ENCODE results near the gene CBX3.
A peak's percentile ranks its signal among the peaks of the same experiment; 100 is the strongest.

CBX3 gene

DNA sequence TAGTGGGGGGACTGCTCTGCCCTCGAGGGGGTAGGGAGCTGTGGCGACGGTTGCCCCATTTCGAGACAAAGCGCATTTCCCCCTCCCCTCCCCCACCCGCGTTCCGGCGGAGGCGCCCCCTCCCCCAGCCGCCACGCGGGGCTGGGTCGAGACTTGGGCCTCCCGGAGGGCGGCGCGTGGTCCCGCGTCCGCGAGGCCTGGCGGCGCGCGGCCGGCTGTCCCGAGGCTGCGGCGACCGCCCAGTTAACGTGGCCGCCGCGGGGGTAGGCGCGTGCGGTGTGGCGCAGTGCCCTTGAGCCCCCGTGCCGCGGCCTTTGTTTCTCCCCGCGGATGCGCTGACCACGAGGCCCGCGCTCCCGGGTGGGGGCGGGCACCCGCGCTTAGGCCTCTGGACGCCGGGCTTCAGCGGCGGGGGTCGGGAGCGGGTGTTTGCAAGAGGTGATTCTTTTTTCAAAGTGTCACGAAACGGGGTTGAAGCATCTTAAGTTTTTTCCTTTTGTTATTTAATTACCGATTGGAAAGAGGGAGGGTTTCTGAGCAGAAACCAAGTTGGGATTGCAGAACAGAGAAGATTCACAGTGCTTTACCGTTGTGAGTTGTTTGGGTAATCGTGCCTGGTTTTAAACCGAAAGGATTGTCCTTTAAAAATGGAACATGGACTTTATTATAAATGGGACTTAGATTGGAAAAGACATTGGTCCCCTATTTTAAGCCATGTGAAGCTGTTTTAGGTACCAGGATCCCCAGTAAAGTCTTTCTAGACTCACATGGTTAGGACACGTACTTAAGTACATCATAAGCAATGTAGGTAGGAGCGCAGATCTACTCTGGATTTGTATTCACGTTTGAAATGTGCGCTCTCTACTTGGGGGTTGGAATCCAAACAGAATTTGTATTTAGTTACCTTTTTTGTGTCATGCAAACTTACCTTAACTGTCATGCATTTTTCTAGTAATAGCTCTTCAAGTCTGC, 760 bp downstream of the CBX3 start:
- WGBS, 2 experiments, result 0% methylated on average over 67 to 68 of the region's 68 CpGs
- no peaks in the 10 kb centered on the region for H3K9me3 ChIP-seq (ENCODE audit: control insufficient read depth, low read length)
- H3K4me1 ChIP-seq (ENCODE audit: control insufficient read depth, insufficient read depth, low read length), result peaks cover 4% of the 10 kb centered on the region
- peak overlapping the region; percentile 96 for H3K27ac ChIP-seq (ENCODE audit: insufficient read depth, low read depth, low read length, poor library complexity, severe bottlenecking)
- H3K27me3 ChIP-seq (ENCODE audit: control insufficient read depth, insufficient read depth, low read length, poor library complexity, severe bottlenecking), result no peaks in the 10 kb centered on the region
- peaks cover 7% of the 10 kb centered on the region for H3K36me3 ChIP-seq (ENCODE audit: control insufficient read depth, insufficient read depth, low read length)
- H3K4me3 ChIP-seq (ENCODE audit: insufficient read depth, low read depth, low read length), result peak overlapping the region; percentile 98

DNA sequence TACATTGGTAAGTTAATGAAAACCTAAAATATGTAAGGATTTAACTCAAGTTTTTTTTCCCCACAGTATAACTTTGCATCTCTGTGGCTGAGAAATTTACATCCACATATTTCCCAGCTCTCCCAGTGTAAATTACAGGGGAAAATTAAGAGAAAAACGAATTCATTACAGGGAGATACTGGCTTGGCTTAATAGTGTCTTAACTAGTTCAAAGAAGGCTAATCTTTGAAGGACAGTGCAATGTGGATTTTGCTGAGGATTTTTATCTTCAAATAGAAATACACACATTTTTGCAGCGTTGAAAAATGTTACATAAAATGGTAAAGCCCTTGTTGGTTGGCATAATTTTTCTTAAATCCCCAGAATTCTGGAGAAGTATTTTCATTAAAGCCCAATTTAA, 1.5 kb downstream of the CBX3 start:
- Histone ChIP-seq H3K4me3 (ENCODE audit: insufficient read depth, low read depth, low read length) (peak overlapping the region; percentile 98), H3K36me3 (ENCODE audit: control insufficient read depth, insufficient read depth, low read length) (peaks cover 11% of the 10 kb centered on the region), H3K27ac (ENCODE audit: insufficient read depth, low read depth, low read length, poor library complexity, severe bottlenecking) (no peak overlapping the region), H3K4me1 (ENCODE audit: control insufficient read depth, insufficient read depth, low read length) (peaks cover 4% of the 10 kb centered on the region), H3K27me3 (ENCODE audit: control insufficient read depth, insufficient read depth, low read length, poor library complexity, severe bottlenecking) (no peaks in the 10 kb centered on the region), H3K9me3 (ENCODE audit: control insufficient read depth, low read length) (no peaks in the 10 kb centered on the region)
- WGBS, 2 experiments, result 0% methylated on average over 1 to 2 of the region's 2 CpGs

DNA sequence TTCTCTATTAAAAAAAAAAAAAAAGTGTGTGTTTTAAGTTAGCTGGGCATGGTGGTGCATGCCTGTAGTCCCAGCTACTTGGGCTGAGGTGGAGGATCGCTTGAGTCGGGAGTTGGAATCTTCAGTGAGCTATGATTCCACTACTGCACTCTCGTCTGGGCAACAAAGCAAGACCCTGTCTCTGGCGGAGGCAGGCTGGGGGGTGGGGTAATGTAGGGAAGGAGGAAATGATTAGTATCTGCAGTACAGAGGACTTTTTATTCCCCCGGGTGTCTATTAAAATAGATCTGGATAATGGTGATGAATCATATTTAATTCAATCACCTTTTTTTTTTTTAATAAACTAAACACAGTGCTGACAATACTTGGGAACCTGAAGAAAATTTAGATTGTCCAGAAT, 6.5 kb downstream of the CBX3 start:
- Histone ChIP-seq H3K27me3 (ENCODE audit: control insufficient read depth, insufficient read depth, low read length, poor library complexity, severe bottlenecking) (no peaks in the 10 kb centered on the region), H3K9me3 (ENCODE audit: control insufficient read depth, low read length) (no peaks in the 10 kb centered on the region), H3K27ac (ENCODE audit: insufficient read depth, low read depth, low read length, poor library complexity, severe bottlenecking) (no peak overlapping the region), H3K4me1 (ENCODE audit: control insufficient read depth, insufficient read depth, low read length) (peaks cover 4% of the 10 kb centered on the region), H3K36me3 (ENCODE audit: control insufficient read depth, insufficient read depth, low read length) (peaks cover 45% of the 10 kb centered on the region), H3K4me3 (ENCODE audit: insufficient read depth, low read depth, low read length) (no peak overlapping the region)
- whole genome bisulfite sequencing, 2 experiments, result 94 to 98% methylated on average over 4 to 5 of the region's 5 CpGs

DNA sequence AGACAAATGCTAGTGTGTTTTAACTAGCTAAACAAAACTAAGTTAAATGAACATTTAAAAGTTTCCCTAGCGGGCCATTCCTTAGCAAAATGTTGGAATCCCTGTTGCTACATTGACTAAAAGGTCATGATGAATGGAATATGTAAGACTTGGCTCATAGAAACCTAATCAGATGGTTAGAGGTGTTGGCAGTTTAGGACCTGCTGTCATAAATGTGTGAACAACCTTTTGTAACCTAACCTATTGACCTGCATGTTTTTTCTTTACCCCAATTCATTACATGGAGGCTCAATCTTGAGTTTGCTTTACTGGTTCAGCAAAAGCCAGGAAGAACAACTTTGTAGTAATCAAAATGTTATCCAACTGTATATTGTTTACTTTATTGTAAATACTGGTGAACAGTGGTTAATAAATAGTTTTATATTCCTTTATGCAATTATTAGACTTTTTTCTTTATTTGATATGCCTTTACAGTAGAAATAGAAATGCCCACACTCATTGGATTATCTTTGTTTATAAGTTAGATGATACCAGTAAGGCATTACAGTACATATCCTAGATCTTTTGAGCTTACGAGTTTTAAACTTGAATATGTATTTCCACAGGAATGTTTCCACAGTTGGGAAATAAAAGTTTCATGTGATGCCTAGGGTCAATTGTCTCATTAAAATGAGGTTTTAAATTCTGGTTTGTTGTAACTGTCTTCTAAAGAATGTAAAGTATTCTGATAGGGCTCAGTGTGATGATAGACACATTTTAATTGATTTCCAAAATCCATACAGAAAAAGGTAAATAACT, 11.6 kb downstream of the CBX3 start:
- Histone ChIP-seq H3K27me3 (ENCODE audit: control insufficient read depth, insufficient read depth, low read length, poor library complexity, severe bottlenecking) (no peaks in the 10 kb centered on the region), H3K36me3 (ENCODE audit: control insufficient read depth, insufficient read depth, low read length) (peaks cover 36% of the 10 kb centered on the region), H3K4me3 (ENCODE audit: insufficient read depth, low read depth, low read length) (no peak overlapping the region), H3K4me1 (ENCODE audit: control insufficient read depth, insufficient read depth, low read length) (no peaks in the 10 kb centered on the region), H3K9me3 (ENCODE audit: control insufficient read depth, low read length) (no peaks in the 10 kb centered on the region), H3K27ac (ENCODE audit: insufficient read depth, low read depth, low read length, poor library complexity, severe bottlenecking) (no peak overlapping the region)
- 92 to 97% methylated on average over 2 of the region's 2 CpGs for WGBS, 2 experiments

DNA sequence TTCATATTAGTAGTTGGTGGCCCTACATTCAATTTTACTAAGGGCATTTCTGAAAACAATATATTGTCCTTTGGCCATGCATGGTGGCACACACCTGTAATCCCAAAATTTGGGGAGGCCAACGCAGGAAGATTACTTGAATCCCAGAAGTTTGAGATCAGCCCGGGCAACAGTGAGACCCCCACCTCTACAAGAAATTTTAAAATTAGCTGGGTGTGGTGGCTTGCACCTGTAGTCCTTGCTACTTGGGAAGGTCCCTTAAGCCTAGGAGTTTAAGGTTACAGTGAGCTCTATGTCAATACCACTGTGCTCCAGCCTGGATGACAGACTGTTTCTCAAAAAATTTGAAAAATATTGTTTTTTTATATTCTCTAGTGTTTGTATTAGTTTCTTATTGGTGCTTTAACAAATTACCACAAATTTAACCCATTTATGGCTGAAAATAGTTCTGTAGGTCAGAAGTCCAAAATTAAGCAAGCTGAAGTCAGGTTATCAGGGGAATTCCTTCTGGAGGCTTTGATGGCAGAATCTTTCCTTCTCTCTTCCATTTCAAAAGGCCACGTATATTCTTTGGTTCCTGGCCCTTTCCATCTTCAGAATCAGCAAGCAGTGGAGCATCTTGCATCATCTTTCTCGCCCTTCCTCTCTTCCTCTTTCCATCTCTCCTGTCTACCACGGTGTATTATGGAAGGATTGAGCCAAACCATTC, 12.4 kb downstream of the CBX3 start:
- Histone ChIP-seq H3K36me3 (ENCODE audit: control insufficient read depth, insufficient read depth, low read length) (peaks cover 34% of the 10 kb centered on the region), H3K9me3 (ENCODE audit: control insufficient read depth, low read length) (no peaks in the 10 kb centered on the region), H3K27me3 (ENCODE audit: control insufficient read depth, insufficient read depth, low read length, poor library complexity, severe bottlenecking) (no peaks in the 10 kb centered on the region), H3K4me1 (ENCODE audit: control insufficient read depth, insufficient read depth, low read length) (no peaks in the 10 kb centered on the region), H3K27ac (ENCODE audit: insufficient read depth, low read depth, low read length, poor library complexity, severe bottlenecking) (no peak overlapping the region), H3K4me3 (ENCODE audit: insufficient read depth, low read depth, low read length) (no peak overlapping the region)
- WGBS, 2 experiments, result 93 to 97% methylated on average over 5 of the region's 5 CpGs

DNA sequence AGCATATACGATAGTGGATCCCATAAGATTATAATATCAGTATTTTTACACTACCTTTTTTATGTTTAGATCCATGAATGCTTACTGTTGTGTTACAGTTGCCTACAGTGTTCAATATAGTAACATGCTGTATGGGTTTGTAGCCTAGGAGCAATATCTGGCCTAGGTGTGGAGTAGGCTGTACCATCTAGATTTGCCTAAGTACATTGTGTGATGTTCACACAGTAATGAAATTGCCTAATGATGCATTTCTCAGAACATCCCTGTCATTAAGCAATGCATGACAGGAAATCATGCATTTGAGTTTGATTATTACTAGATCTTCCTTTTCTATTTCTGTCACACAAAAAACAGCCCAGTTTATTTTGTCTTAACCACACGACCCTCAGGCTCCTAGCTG, 14.5 kb downstream of the CBX3 start:
- Histone ChIP-seq H3K4me3 (ENCODE audit: insufficient read depth, low read depth, low read length) (no peak overlapping the region), H3K36me3 (ENCODE audit: control insufficient read depth, insufficient read depth, low read length) (peaks cover 15% of the 10 kb centered on the region), H3K9me3 (ENCODE audit: control insufficient read depth, low read length) (no peaks in the 10 kb centered on the region), H3K4me1 (ENCODE audit: control insufficient read depth, insufficient read depth, low read length) (no peaks in the 10 kb centered on the region), H3K27me3 (ENCODE audit: control insufficient read depth, insufficient read depth, low read length, poor library complexity, severe bottlenecking) (no peaks in the 10 kb centered on the region), H3K27ac (ENCODE audit: insufficient read depth, low read depth, low read length, poor library complexity, severe bottlenecking) (no peak overlapping the region)
- WGBS, 2 experiments, result 92% methylated on average over 2 of the region's 2 CpGs

DNA sequence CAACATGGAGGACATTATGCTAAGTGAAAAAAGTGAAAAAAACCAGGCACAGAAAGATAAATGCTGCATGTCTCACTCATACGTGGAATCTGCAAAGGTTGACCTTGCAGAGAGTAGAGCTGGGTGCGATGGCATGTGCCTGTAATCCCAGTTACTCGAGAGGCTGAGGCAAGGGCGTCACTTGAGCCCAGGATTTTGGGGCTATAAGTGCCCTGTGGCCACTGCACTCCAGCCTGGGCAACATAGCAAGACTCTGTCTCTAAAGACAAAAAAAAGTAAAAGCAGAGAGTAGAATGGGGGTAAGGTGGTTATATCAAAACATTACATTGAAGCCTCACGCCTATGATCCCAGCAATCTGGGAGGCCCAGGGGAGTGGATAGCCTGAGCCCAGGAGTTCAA, 22.8 kb downstream of the CBX3 start:
- 87 to 93% methylated on average over 5 of the region's 5 CpGs for WGBS, 2 experiments
- Histone ChIP-seq H3K9me3 (ENCODE audit: control insufficient read depth, low read length) (no peaks in the 10 kb centered on the region), H3K27me3 (ENCODE audit: control insufficient read depth, insufficient read depth, low read length, poor library complexity, severe bottlenecking) (no peaks in the 10 kb centered on the region), H3K36me3 (ENCODE audit: control insufficient read depth, insufficient read depth, low read length) (no peaks in the 10 kb centered on the region), H3K27ac (ENCODE audit: insufficient read depth, low read depth, low read length, poor library complexity, severe bottlenecking) (no peak overlapping the region), H3K4me1 (ENCODE audit: control insufficient read depth, insufficient read depth, low read length) (no peaks in the 10 kb centered on the region), H3K4me3 (ENCODE audit: insufficient read depth, low read depth, low read length) (no peak overlapping the region)

DNA sequence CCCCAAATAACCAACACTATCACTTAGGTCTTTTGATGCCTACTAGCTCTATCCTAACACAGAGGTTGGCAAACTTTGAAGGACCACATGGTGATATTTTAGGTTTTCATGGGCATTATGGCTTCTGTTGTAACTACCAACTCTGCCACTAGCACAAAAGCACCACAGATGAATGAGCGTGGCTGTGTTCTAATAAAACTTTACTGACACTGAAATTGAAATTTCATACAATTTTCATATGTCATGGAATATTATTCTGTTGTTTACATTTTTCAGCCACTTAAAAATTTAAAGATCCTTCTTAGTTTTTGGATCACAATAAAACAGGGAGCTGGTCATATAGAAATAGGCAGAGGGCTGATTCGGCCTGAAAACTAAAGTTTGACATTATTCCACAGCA, 26.4 kb downstream of the CBX3 start:
- H3K27me3 ChIP-seq (ENCODE audit: control insufficient read depth, insufficient read depth, low read length, poor library complexity, severe bottlenecking), result no peaks in the 10 kb centered on the region
- 90 to 92% methylated on average over 1 to 2 of the region's 2 CpGs for WGBS, 2 experiments
- no peak overlapping the region for H3K4me3 ChIP-seq (ENCODE audit: insufficient read depth, low read depth, low read length)
- H3K4me1 ChIP-seq (ENCODE audit: control insufficient read depth, insufficient read depth, low read length), result no peaks in the 10 kb centered on the region
- no peaks in the 10 kb centered on the region for H3K9me3 ChIP-seq (ENCODE audit: control insufficient read depth, low read length)
- no peaks in the 10 kb centered on the region for H3K36me3 ChIP-seq (ENCODE audit: control insufficient read depth, insufficient read depth, low read length)
- H3K27ac ChIP-seq (ENCODE audit: insufficient read depth, low read depth, low read length, poor library complexity, severe bottlenecking), result no peak overlapping the region

DNA sequence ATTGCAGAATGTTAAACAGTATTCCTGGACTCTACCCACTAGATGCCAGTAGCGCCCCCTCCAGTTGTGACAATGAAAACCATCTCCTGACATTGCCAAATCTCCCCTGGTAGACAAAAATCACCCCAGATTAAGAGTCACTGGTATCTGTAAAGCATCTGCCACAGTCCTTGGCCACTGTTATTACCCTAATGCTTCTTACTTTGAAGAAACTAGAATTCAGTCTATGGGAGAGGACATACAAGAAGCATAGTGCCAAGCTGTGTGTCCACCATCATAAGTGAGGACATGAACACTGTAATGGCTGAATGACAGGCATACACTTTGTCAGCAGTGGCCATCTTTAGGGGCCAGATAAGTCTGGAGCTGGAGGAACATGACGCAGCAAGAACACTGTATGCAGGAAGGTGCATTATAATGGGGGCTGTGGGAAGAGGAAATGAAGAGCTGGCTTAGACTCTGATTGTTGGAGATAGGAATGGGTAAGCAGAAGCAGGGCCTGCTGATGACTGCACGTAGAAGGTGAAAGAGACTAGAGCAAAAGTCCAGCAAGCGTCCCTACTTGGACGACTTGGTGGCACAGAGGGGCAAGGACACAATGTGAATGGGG, 32.5 kb downstream of the CBX3 start:
- Histone ChIP-seq H3K4me3 (ENCODE audit: insufficient read depth, low read depth, low read length) (no peak overlapping the region), H3K27ac (ENCODE audit: insufficient read depth, low read depth, low read length, poor library complexity, severe bottlenecking) (no peak overlapping the region), H3K9me3 (ENCODE audit: control insufficient read depth, low read length) (no peaks in the 10 kb centered on the region), H3K4me1 (ENCODE audit: control insufficient read depth, insufficient read depth, low read length) (no peaks in the 10 kb centered on the region), H3K36me3 (ENCODE audit: control insufficient read depth, insufficient read depth, low read length) (no peaks in the 10 kb centered on the region), H3K27me3 (ENCODE audit: control insufficient read depth, insufficient read depth, low read length, poor library complexity, severe bottlenecking) (no peaks in the 10 kb centered on the region)
- 90 to 92% methylated on average over 5 of the region's 5 CpGs for WGBS, 2 experiments
